HepG2 (cell line): ENCODE data around the gene MORN5. TPM values are rescaled to one million over a fixed set of nuclear protein-coding genes. Genes with fewer than 3 reads are reported as not detected.

Experiments
- ATAC-seq: fragments of 200-7000 bp; cut with Tn5 transposase; 3 replicates; pipeline ENCODE4 v1.9.1; 2020; ENCODE audit warnings: mild to moderate bottlenecking, moderate library complexity
- BruUV-seq: library from RNA; stranded (reverse); fragments of 400-500 nt; replicated peaks from 2 replicates; lab custom pipeline; 2021; lab: Mats Ljungman, UMichigan
- CTCF ChIA-PET: fragments of 300-600 bp; formaldehyde crosslinking; extraction: SDS; loops from one replicate; lab custom pipeline; 2021; ENCODE audit warnings: low total read pairs, inconsistent platforms, low intra/inter-chr PET ratio; lab: Yijun Ruan, JAX
- POLR2A ChIA-PET: fragments of 350-600 bp; sonication (Branson Sonifier 250); formaldehyde crosslinking; loops from one replicate; lab custom pipeline; 2020; ENCODE audit warnings: antibody characterized with exemption, inconsistent platforms; lab: Yijun Ruan, JAX
- DNase-seq: peaks from one replicate; pipeline ENCODE4 v3.0.0-alpha.2; 2015; ENCODE audit warnings: low spot score
- FAIRE-seq: peaks from 3 replicates; lab custom pipeline; 2011; peaks lifted over from hg19 to GRCh38; lab: Jason Lieb, UNC
- H2AFZ ChIP-seq: one replicate; pipeline ENCODE4 v1.6.1; 2011; ENCODE audit warnings: low read length, inconsistent platforms
- H3K27ac ChIP-seq: fragments of 300-600 bp; 3 replicates; pipeline ENCODE4 v1.8.0; 2011; ENCODE audit warnings: mixed run types, mild to moderate bottlenecking, mixed read lengths, low read length, inconsistent platforms; ENCODE audit not compliant: insufficient read depth; ENCODE audit errors: extremely low read length
- H3K27me3 ChIP-seq, 2 experiments: fragments of 200-600 bp in 1 of 2; 2 replicates in 1 of 2; 3 replicates in 1 of 2; pipeline versions ENCODE4 v1.6.0 to v1.8.0; 2011; ENCODE audit warnings: low read length in 2 of 2, mild to moderate bottlenecking in 2 of 2, moderate library complexity in 2 of 2, inconsistent platforms in 1 of 2; ENCODE audit not compliant: insufficient read depth in 2 of 2, control insufficient read depth in 1 of 2
- H3K36me3 ChIP-seq, 2 experiments: fragments of 200-600 bp in 1 of 2; replicated peaks in 1 of 2; 2 replicates in 1 of 2; 3 replicates in 1 of 2; pipeline versions ENCODE4 v1.5.1 to v1.8.0; 2011; ENCODE audit warnings: low read length in 2 of 2, inconsistent platforms in 1 of 2; ENCODE audit not compliant: insufficient read depth in 2 of 2, control insufficient read depth in 1 of 2
- H3K4me1 ChIP-seq: 2 replicates; pipeline ENCODE4 v1.5.1; 2012; ENCODE audit warnings: low read length, inconsistent platforms; ENCODE audit not compliant: insufficient read depth
- H3K4me2 ChIP-seq: 2 replicates; pipeline ENCODE4 v1.6.0; 2011; ENCODE audit warnings: low read depth, low read length, inconsistent platforms
- H3K4me3 ChIP-seq, 3 experiments: fragments of 200-600 bp in 1 of 3; sonication (generic), shearing (Covaris generic) in 1 of 3; replicated peaks in 1 of 3; 2 replicates each; pipeline ENCODE4 v1.5.1; 2011 to 2016; ENCODE audit warnings: low read length in 3 of 3, inconsistent platforms in 2 of 3, low read depth in 2 of 3, mild to moderate bottlenecking in 2 of 3, control low read depth in 1 of 3, mixed read lengths in 1 of 3; ENCODE audit not compliant: insufficient read depth in 1 of 3
- H3K79me2 ChIP-seq: one replicate; pipeline ENCODE4 v1.6.1; 2011; ENCODE audit warnings: low read length, inconsistent platforms; ENCODE audit not compliant: insufficient read depth
- H3K9ac ChIP-seq: 2 replicates; pipeline ENCODE4 v1.6.0; 2011; ENCODE audit warnings: mild to moderate bottlenecking, low read depth, low read length, inconsistent platforms; ENCODE audit not compliant: insufficient read depth
- H3K9me3 ChIP-seq: 2 replicates; pipeline ENCODE4 v1.5.1; 2012; ENCODE audit warnings: mild to moderate bottlenecking, low read length
- H4K20me1 ChIP-seq: 2 replicates; pipeline ENCODE4 v1.6.0; 2011; ENCODE audit warnings: inconsistent platforms, mild to moderate bottlenecking, low read length, moderate library complexity; ENCODE audit not compliant: insufficient read depth
- AGO2 ChIP-seq: fragments of 200-400 bp; formaldehyde crosslinking; optimal IDR thresholded peaks from 2 replicates; pipeline ENCODE3; 2017; ENCODE audit warnings: mild to moderate bottlenecking, low read depth, low read length, moderate library complexity
- DR1 ChIP-seq: sonication (generic); formaldehyde crosslinking; IDR thresholded peaks from 2 replicates; pipeline ENCODE4 v1.8.0; 2021; ENCODE audit warnings: mild to moderate bottlenecking, missing genetic modification reagents, inconsistent platforms
- KDM5B ChIP-seq: sonication (generic); formaldehyde crosslinking; IDR thresholded peaks from 2 replicates; pipeline ENCODE4 v1.4.0; 2020; ENCODE audit warnings: missing genetic modification reagents, mild to moderate bottlenecking, borderline replicate concordance
- PRDM4 ChIP-seq: sonication (generic); formaldehyde crosslinking; IDR thresholded peaks from 2 replicates; pipeline ENCODE4 v1.9.0; 2021; ENCODE audit warnings: missing genetic modification reagents, borderline replicate concordance
- RORA ChIP-seq: sonication (generic); formaldehyde crosslinking; IDR thresholded peaks from 2 replicates; pipeline ENCODE4 v1.5.0; 2020; ENCODE audit warnings: mild to moderate bottlenecking, missing genetic modification reagents, moderate library complexity
- SNAI1 ChIP-seq: sonication (generic); formaldehyde crosslinking; IDR thresholded peaks from 2 replicates; pipeline ENCODE4 v1.5.0; 2020; ENCODE audit warnings: mild to moderate bottlenecking, missing genetic modification reagents, borderline replicate concordance
- ZBTB33 ChIP-seq: sonication (generic); formaldehyde crosslinking; IDR thresholded peaks from 2 replicates; pipeline ENCODE4 v1.4.0; 2020; ENCODE audit warnings: missing genetic modification reagents
- ZBTB4 ChIP-seq: sonication (generic); formaldehyde crosslinking; IDR thresholded peaks from 2 replicates; pipeline ENCODE4 v1.4.0; 2020; ENCODE audit warnings: missing genetic modification reagents, mild to moderate bottlenecking, borderline replicate concordance
- ZFP37 ChIP-seq: sonication (generic); formaldehyde crosslinking; IDR thresholded peaks from 2 replicates; pipeline ENCODE4 v1.4.0; 2020; ENCODE audit warnings: missing genetic modification reagents, borderline replicate concordance
- ZGPAT ChIP-seq: IDR thresholded peaks from 2 replicates; pipeline ENCODE4 v1.6.1; 2016; ENCODE audit warnings: mild to moderate bottlenecking
- ZSCAN12 ChIP-seq: sonication (generic); formaldehyde crosslinking; IDR thresholded peaks from 2 replicates; pipeline ENCODE4 v1.9.0; 2021; ENCODE audit warnings: mild to moderate bottlenecking, missing genetic modification reagents
- WGBS: methylation state at CpG from one replicate; pipeline ENCODE4 v1.1.6; 2017; ENCODE audit warnings: low lambda C conversion rate; 5-methylcytosine and 5-hydroxymethylcytosine counted together
- in situ Hi-C: cut with HindIII; loops from 2 replicates; pipeline ENCODE4 v1.10.0; 2017; ENCODE audit warnings: low pct_unique_long_range_greater_than_20kb; ENCODE audit not compliant: extremely low pct_ligation_motif_present
- intact Hi-C: fragments of 100-400 bp; cut with micrococcal nuclease; formaldehyde crosslinking; loops from one replicate; pipeline ENCODE4 v1.10.0; 2022; ENCODE audit not compliant: unreplicated experiment
- polyA plus RNA-seq, 8 experiments: library from polyadenylated mRNA; depleted of rRNA in 3 of 8; stranded (reverse) in 7 of 8; unstranded in 1 of 8; fragments of >200 nt; fragmentation: Illumina TruSeq in 4 of 8; extraction: Trizol in 4 of 8; gene quantifications; 2 replicates each; pipeline versions ENCODE4 v1.2.1 to v1.2.3, GENCODE V29; 2011 to 2016; ENCODE audit warnings: low read depth in 4 of 8, missing spikeins in 1 of 8, mixed read lengths in 1 of 8; ENCODE audit not compliant: insufficient read depth in 1 of 8
- total RNA-seq, 5 experiments: library from RNA; depleted of rRNA; stranded (reverse); fragments of >200 nt; fragmentation: Illumina TruSeq; extraction: Trizol; gene quantifications; 2 replicates each; pipeline ENCODE4 v1.2.3, GENCODE V29; 2016; ENCODE audit warnings: low read depth in 1 of 5

Gene MORN5
- total and polyA plus RNA-seq, 2 of the 13 experiments (the other 11 are each of a cell fraction or from before 2014, with no cell fraction given): not detected

- no peaks in the 10 kb centered on the region for H3K36me3 ChIP-seq
- FAIRE-seq: no peak
- peak; percentile 12; the same call in 1 of the 3 replicates for ATAC-seq
- no peaks in the 10 kb centered on the region for H4K20me1 ChIP-seq
- intact Hi-C loops: no loop called here
- ChIA-PET CTCF (no interaction called here), POLR2A (no interaction called here)
- H3K4me2 ChIP-seq: peak overlapping the region; percentile 51
- 19% methylated on average over 5 of the region's 5 CpGs for WGBS
- no peaks in the 10 kb centered on the region for H3K79me2 ChIP-seq
- no peak overlapping the region; a peak in 1 of 6 replicates for H3K4me3 ChIP-seq
- BruUV-seq: no TSS peak
- H3K4me1 ChIP-seq: peaks cover 11% of the 10 kb centered on the region
- peaks cover 0 to 6% of the 10 kb centered on the region in 2 experiments; a peak in 3 of 5 replicates for H3K27me3 ChIP-seq
- no peak overlapping the region for H3K9ac ChIP-seq
- no peak overlapping the region for H3K27ac ChIP-seq
- in situ Hi-C loops: no loop called here
- no peak overlapping the region for H2AFZ ChIP-seq
- H3K9me3 ChIP-seq: no peaks in the 10 kb centered on the region
- DNase-seq: no peak
- no peak for TF ChIP-seq KDM5B
- no peak for TF ChIP-seq SNAI1 (CRISPR knock-in tag)
- no peak for TF ChIP-seq ZFP37 (CRISPR knock-in tag)
- TF ChIP-seq ZBTB33: no peak
- TF ChIP-seq ZSCAN12 (CRISPR knock-in tag): no peak
- TF ChIP-seq DR1 (CRISPR knock-in tag): no peak
- no peak for TF ChIP-seq ZBTB4 (CRISPR knock-in tag)
- no peak for TF ChIP-seq AGO2
- no peak for TF ChIP-seq RORA
- TF ChIP-seq ZGPAT (CRISPR knock-in tag): no peak
- TF ChIP-seq PRDM4 (CRISPR knock-in tag): no peak
Observed at GRCh38 chr9:122118343-122119165, 41.2 kb upstream of the MORN5 start.
